ENCODE results near the gene SPNS2.

GRCh38 chr17:4482338-4483011, 16.2 kb upstream of the SPNS2 start:
- no peak for TF ChIP-seq POLR2AphosphoS5 (IDR thresholded peaks at IDR 0.05; ENCODE audit: borderline replicate concordance, low read depth, low read length)
- no peak for TF ChIP-seq EZH2 (IDR thresholded peaks at IDR 0.05)

Measured in SK-N-MC (cell line).